Gastroesophageal sphincter (tissue), 4 donors: ENCODE measurements around the gene RBM22. TPM values are rescaled to one million over a fixed set of nuclear protein-coding genes. Genes with fewer than 3 reads are reported as not detected.
A peak's percentile ranks its signal among the peaks of the same experiment; 100 is the strongest.

Experiments used
- ATAC-seq: fragments of 150-250 bp; one replicate; pipeline ENCODE4 v1.9.1; 2016; ENCODE audit warnings: mild to moderate bottlenecking, moderate library complexity
- H3K27ac ChIP-seq, 4 donors: fragments of 200-600 bp; sonication (generic) in 3 of 4; 1 replicate in 3 of 4; 2 replicates in 1 of 4; pipeline ENCODE4 v1.5.1; 2016 to 2019
- H3K27me3 ChIP-seq: fragments of 200-600 bp; sonication (generic); one replicate; pipeline ENCODE4 v1.5.1; 2019
- H3K36me3 ChIP-seq, 2 donors: fragments of 200-600 bp; sonication (generic); one replicate each; pipeline ENCODE4 v1.5.1; 2019; ENCODE audit warnings: control low read depth in 1 of 2
- H3K4me1 ChIP-seq, 3 donors: fragments of 200-600 bp; sonication (generic); 1 replicate in 2 of 3; 2 replicates in 1 of 3; pipeline ENCODE4 v1.5.1; 2016 to 2019; ENCODE audit warnings: control low read depth in 2 of 3
- H3K4me3 ChIP-seq, 2 donors: fragments of 200-600 bp; sonication (generic); one replicate each; pipeline ENCODE4 v1.5.1; 2019; ENCODE audit warnings: mild to moderate bottlenecking in 1 of 2, moderate library complexity in 1 of 2
- H3K9me3 ChIP-seq, 3 donors: fragments of 200-600 bp; sonication (generic); one replicate each; pipeline ENCODE4 v1.5.1; 2017 to 2019; ENCODE audit warnings: control low read depth in 2 of 3
- EP300 ChIP-seq: sonication (generic); formaldehyde crosslinking; IDR thresholded peaks from one replicate; pipeline ENCODE4 v1.6.1; 2017; ENCODE audit warnings: antibody characterized with exemption, mild to moderate bottlenecking
- POLR2A ChIP-seq, 2 donors: fragments of 450-650 bp; IDR thresholded peaks; one replicate each; pipeline ENCODE4 v1.6.1; 2017; ENCODE audit warnings: antibody characterized with exemption in 2 of 2, mild to moderate bottlenecking in 2 of 2, moderate library complexity in 1 of 2
- POLR2AphosphoS5 ChIP-seq: sonication (generic); formaldehyde crosslinking; IDR thresholded peaks from one replicate; pipeline ENCODE4 v1.6.1; 2017; ENCODE audit warnings: antibody characterized with exemption
- WGBS, 2 donors: methylation state at CpG; one replicate each; pipeline ENCODE4 v1.1.5; 2018; ENCODE audit warnings: low coverage in 1 of 2; 5-methylcytosine and 5-hydroxymethylcytosine counted together
- total RNA-seq, 4 donors: library from RNA; depleted of rRNA; stranded (reverse); fragments of >200 nt; gene quantifications; one replicate each; pipeline ENCODE4 v1.1.0, GENCODE V29; 2016
- TF ChIP-seq, protein P1 (sequence below), 4 experiments: fragments of 200-600 bp in 2 of 4; fragments of 450-650 bp in 2 of 4; sonication (generic) in 1 of 4; IDR thresholded peaks; one replicate each; pipeline ENCODE4 v1.5.1; 2017 to 2019; ENCODE audit warnings: antibody characterized with exemption in 4 of 4, mild to moderate bottlenecking in 2 of 4, moderate library complexity in 2 of 4

Gene RBM22
- total RNA-seq, 4 donors from 2014 or later: 24.3 to 37.2 (median 32.4) TPM

DNA sequence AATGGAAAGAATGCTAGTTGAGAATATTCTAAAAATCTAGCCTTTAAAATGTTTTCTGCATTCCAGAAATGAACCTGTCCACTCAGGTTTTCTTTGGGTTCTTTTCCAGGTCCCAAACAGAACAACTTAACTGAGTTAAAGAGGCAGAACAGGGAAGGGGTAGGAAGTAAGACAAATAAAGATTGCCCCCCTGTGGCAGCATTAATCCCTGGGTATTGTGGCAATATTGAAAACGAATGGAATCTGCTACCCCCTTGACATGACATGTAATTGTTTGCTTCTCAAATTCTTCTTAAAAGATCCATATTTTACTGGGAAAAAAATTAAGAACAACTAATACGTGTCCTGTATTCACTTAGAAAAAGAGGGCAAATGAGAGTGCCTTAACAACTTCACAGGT, 9.3 kb upstream of the RBM22 start:
- Histone ChIP-seq H3K36me3 (peaks cover 4 to 78% of the 10 kb centered on the region in 2 donors), H3K27me3 (no peaks in the 10 kb centered on the region), H3K27ac (no peak overlapping the region), H3K9me3 (no peaks in the 10 kb centered on the region), H3K4me3 (no peak overlapping the region), H3K4me1 (no peaks in the 10 kb centered on the region)
- WGBS, 2 donors: 40 to 48% methylated on average over 2 of the region's 2 CpGs
- ATAC-seq: no peak
- TF ChIP-seq, protein P1, sequence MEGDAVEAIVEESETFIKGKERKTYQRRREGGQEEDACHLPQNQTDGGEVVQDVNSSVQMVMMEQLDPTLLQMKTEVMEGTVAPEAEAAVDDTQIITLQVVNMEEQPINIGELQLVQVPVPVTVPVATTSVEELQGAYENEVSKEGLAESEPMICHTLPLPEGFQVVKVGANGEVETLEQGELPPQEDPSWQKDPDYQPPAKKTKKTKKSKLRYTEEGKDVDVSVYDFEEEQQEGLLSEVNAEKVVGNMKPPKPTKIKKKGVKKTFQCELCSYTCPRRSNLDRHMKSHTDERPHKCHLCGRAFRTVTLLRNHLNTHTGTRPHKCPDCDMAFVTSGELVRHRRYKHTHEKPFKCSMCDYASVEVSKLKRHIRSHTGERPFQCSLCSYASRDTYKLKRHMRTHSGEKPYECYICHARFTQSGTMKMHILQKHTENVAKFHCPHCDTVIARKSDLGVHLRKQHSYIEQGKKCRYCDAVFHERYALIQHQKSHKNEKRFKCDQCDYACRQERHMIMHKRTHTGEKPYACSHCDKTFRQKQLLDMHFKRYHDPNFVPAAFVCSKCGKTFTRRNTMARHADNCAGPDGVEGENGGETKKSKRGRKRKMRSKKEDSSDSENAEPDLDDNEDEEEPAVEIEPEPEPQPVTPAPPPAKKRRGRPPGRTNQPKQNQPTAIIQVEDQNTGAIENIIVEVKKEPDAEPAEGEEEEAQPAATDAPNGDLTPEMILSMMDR (IDR thresholded peaks at IDR 0.05): peak in 1 of 4 experiments; percentile 34
- TF ChIP-seq POLR2AphosphoS5: no peak

DNA sequence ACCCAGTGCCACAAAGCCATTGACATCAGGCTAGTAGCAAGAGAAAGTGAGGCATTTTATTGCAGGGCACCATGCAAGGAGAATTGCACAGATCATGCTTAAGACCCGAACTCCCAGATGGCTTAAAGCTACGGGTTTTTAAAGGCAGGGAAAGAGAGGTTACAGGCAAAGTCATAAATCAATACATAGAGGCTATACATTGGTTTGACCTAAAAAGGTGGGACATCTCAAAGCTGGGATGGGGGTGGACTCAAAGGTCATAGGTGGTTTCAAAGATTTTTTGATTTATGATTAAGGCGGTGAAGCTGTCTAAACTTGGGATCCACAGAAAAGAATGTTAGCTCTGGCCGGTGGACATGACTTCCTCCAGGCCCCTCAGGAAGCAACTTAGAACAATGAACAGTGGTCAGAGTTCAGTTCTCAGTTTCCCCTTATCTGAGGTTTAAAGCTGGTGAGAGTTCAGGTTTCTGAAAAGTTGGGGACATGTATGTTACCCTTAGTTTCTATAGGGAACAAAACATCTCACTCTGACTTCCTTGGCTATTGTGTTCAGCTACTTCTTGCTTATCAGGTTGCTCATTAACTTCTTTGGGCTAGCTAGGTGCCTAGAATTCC, 6.0 kb upstream of the RBM22 start:
- WGBS, 2 donors: 35 to 49% methylated on average over 2 to 4 of the region's 4 CpGs
- Histone ChIP-seq H3K27me3 (no peaks in the 10 kb centered on the region), H3K36me3 (peaks cover 4 to 45% of the 10 kb centered on the region in 2 donors), H3K4me1 (no peaks in the 10 kb centered on the region), H3K9me3 (no peaks in the 10 kb centered on the region), H3K4me3 (no peak overlapping the region), H3K27ac (no peak overlapping the region)
- TF ChIP-seq POLR2A (IDR thresholded peaks at IDR 0.05) (no peak), POLR2AphosphoS5 (no peak), EP300 (no peak)
- TF ChIP-seq, protein P1 (IDR thresholded peaks at IDR 0.05): no peak
- no peak for ATAC-seq

DNA sequence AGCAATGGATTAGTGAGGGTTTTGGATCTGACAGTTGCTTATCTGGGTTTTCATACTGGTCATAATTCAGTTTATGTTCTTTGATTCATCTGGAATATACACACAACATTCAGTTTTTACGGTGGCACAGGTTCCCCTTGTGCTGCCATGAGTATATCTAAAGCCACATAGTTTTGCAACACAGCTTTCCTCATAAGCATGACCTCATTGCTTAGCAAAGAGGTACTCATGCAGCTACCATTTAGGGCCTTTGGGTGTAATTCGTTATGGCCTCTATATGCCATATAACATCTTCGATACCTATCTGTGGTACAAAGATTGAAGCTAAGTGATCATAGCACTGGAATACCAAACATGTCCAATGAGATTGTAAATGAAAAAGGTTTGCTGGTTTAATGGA, 2.9 kb upstream of the RBM22 start:
- no peak overlapping the region for H3K4me3 ChIP-seq
- no peaks in the 10 kb centered on the region for H3K27me3 ChIP-seq
- ATAC-seq: no peak
- no peak overlapping the region for H3K27ac ChIP-seq
- peaks cover 8 to 20% (median 9%) of the 10 kb centered on the region in 3 donors for H3K4me1 ChIP-seq
- TF ChIP-seq POLR2AphosphoS5: no peak
- TF ChIP-seq EP300: no peak
- TF ChIP-seq, protein P1 (IDR thresholded peaks at IDR 0.05): no peak
- TF ChIP-seq POLR2A (IDR thresholded peaks at IDR 0.05): no peak
- WGBS, 2 donors: 55 to 78% methylated on average over 1 to 3 of the region's 3 CpGs
- peaks cover 0 to 18% of the 10 kb centered on the region in 2 donors for H3K36me3 ChIP-seq
- no peaks in the 10 kb centered on the region for H3K9me3 ChIP-seq

DNA sequence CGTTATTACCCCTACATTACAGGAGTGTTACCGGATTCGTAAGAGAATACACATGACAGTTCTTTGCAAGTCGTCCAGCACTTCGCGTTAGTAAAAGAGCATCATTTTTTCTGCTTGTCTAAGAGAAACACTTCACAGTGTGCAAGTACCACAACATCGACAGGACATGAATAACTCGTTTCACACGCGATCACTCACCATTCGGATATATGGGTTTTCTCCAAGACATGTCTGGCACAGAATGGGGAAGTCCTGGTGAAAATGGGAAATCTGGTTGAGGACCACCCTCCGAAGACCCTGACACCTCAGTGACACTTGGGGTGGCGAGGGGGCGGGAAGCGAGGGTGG, 642 bp downstream of the RBM22 start:
- Histone ChIP-seq H3K27me3 (no peaks in the 10 kb centered on the region), H3K36me3 (peaks cover 8 to 40% of the 10 kb centered on the region in 2 donors), H3K9me3 (no peaks in the 10 kb centered on the region), H3K27ac (peak overlapping the region; percentile 94 to 99 (median 98)), H3K4me3 (peak overlapping the region; percentile 89 to 91), H3K4me1 (peaks cover 8 to 23% (median 9%) of the 10 kb centered on the region in 3 donors)
- ATAC-seq: no peak
- WGBS, 2 donors: 3 to 4% methylated on average over 9 to 11 of the region's 15 CpGs
- TF ChIP-seq POLR2A (IDR thresholded peaks at IDR 0.05) (no peak), POLR2AphosphoS5 (no peak), EP300 (no peak)
- TF ChIP-seq, protein P1 (IDR thresholded peaks at IDR 0.05): no peak

DNA sequence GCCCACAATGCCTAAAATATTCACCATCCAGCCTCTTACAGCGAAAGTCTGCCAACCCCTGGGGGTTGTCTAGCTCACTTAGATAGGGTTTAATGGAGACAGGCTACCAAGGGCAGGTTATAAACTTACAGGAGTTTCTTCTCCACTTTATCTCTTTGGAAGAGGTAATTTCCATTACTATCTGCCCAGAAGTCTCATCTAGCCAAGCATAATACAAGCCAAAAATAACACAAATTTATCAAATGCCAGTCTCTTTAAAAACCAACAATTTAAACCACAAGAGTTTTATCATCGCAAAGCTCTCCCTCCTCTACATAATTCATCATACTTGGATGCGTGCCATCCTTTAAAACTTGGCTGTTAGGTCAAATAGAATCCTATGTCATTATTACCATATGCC, 6.2 kb downstream of the RBM22 start:
- H3K36me3 ChIP-seq: peaks cover 29 to 96% of the 10 kb centered on the region in 2 donors
- H3K4me3 ChIP-seq: no peak overlapping the region
- TF ChIP-seq, protein P1 (IDR thresholded peaks at IDR 0.05): no peak
- TF ChIP-seq POLR2AphosphoS5 (no peak), EP300 (no peak), POLR2A (IDR thresholded peaks at IDR 0.05) (no peak)
- WGBS, 2 donors: 86 to 100% methylated on average over 1 to 3 of the region's 3 CpGs
- H3K4me1 ChIP-seq: peaks cover 6 to 12% (median 8%) of the 10 kb centered on the region in 3 donors
- H3K27me3 ChIP-seq: no peaks in the 10 kb centered on the region
- no peak overlapping the region for H3K27ac ChIP-seq
- no peaks in the 10 kb centered on the region for H3K9me3 ChIP-seq
- no peak for ATAC-seq
